Panc1 (cell line): ENCODE measurements around the gene DKK1. TPM values are rescaled to one million over a fixed set of nuclear protein-coding genes. Genes with fewer than 3 reads are reported as not detected.

Experiments
- ATAC-seq: fragments of 200-7000 bp; cut with Tn5 transposase; 2 replicates; pipeline ENCODE4 v1.9.1; 2020; ENCODE audit warnings: mild to moderate bottlenecking, moderate library complexity
- BruUV-seq: library from RNA; stranded (reverse); fragments of 400-500 nt; replicated peaks from 2 replicates; lab custom pipeline; 2021; lab: Mats Ljungman, UMichigan
- CTCF ChIA-PET: fragments of 300-600 bp; sonication (Branson Sonifier 250); formaldehyde crosslinking; loops from one replicate; lab custom pipeline; 2022; ENCODE audit warnings: antibody characterized with exemption; lab: Charles Lee
- POLR2A ChIA-PET: fragments of 300-600 bp; sonication (Branson Sonifier 250); formaldehyde crosslinking; loops from one replicate; lab custom pipeline; 2022; ENCODE audit warnings: antibody characterized with exemption; lab: Charles Lee
- DNase-seq: peaks from one replicate; pipeline ENCODE4 v3.0.0-alpha.2; 2010; ENCODE audit warnings: low read depth, low spot score
- H3K27ac ChIP-seq: 2 replicates; pipeline ENCODE4 v1.5.1; 2011; ENCODE audit warnings: mild to moderate bottlenecking, low read length, inconsistent platforms
- H3K27me3 ChIP-seq: fragments of 200-500 bp; sonication (Bioruptor generic); 2 replicates; pipeline ENCODE4 v1.6.0; 2014; ENCODE audit warnings: low read length, inconsistent platforms; ENCODE audit not compliant: control insufficient read depth, insufficient read depth
- H3K36me3 ChIP-seq: fragments of 200-500 bp; sonication (Bioruptor generic); 2 replicates; pipeline ENCODE4 v1.5.1; 2014; ENCODE audit warnings: inconsistent platforms, mild to moderate bottlenecking, low read length, moderate library complexity; ENCODE audit not compliant: control insufficient read depth, insufficient read depth
- H3K4me1 ChIP-seq: 2 replicates; pipeline ENCODE4 v1.5.1; 2011; ENCODE audit warnings: inconsistent platforms, mild to moderate bottlenecking, low read length, moderate library complexity; ENCODE audit not compliant: control insufficient read depth, insufficient read depth
- H3K4me3 ChIP-seq, 2 experiments: 2 replicates each; pipeline ENCODE4 v1.5.1; 2011 to 2012; ENCODE audit warnings: low read depth in 2 of 2, low read length in 2 of 2, mild to moderate bottlenecking in 2 of 2, inconsistent platforms in 1 of 2, moderate library complexity in 1 of 2
- H3K9me3 ChIP-seq: fragments of 200-500 bp; sonication (Bioruptor generic); 2 replicates; pipeline ENCODE4 v1.5.1; 2014; ENCODE audit warnings: low read depth, mild to moderate bottlenecking, inconsistent platforms, low read length, moderate library complexity; ENCODE audit not compliant: control insufficient read depth, insufficient read depth
- CTCF ChIP-seq: fragments of 450-650 bp; IDR thresholded peaks from 2 replicates; pipeline ENCODE4 v1.5.1; 2017; ENCODE audit warnings: mild to moderate bottlenecking
- POLR2AphosphoS5 ChIP-seq: IDR thresholded peaks from 2 replicates; pipeline ENCODE4 v1.6.1; 2012; ENCODE audit warnings: mild to moderate bottlenecking, low read depth, low read length, moderate library complexity
- REST ChIP-seq, 2 experiments: IDR thresholded peaks; 2 replicates each; pipeline ENCODE4 v1.6.1; 2011 to 2012; ENCODE audit warnings: low read depth in 2 of 2, control low read depth in 1 of 2, low read length in 1 of 2, mild to moderate bottlenecking in 1 of 2, moderate library complexity in 1 of 2; ENCODE audit not compliant: insufficient read depth in 1 of 2
- SIN3A ChIP-seq: IDR thresholded peaks from 2 replicates; pipeline ENCODE4 v1.6.1; 2012; ENCODE audit warnings: low read depth, mild to moderate bottlenecking, low read length, moderate library complexity, borderline replicate concordance; ENCODE audit not compliant: insufficient read depth
- TCF7L2 ChIP-seq: IDR thresholded peaks from 2 replicates; pipeline ENCODE4 v1.6.1; 2011; ENCODE audit warnings: mild to moderate bottlenecking, low read depth, low read length, inconsistent platforms
- in situ Hi-C: cut with HindIII; loops from 2 replicates; pipeline ENCODE4 v1.10.0; 2016; ENCODE audit warnings: low sequenced_read_pairs, low pct_unique_long_range_greater_than_20kb
- intact Hi-C: fragments of 100-400 bp; cut with micrococcal nuclease; formaldehyde crosslinking; loops from one replicate; pipeline ENCODE4 v1.10.0; 2022; ENCODE audit not compliant: unreplicated experiment
- total RNA-seq: library from RNA; stranded (reverse); gene quantifications from one replicate; pipeline ENCODE4 v1.2.1, GENCODE V29; 2021; ENCODE audit not compliant: unreplicated experiment

DKK1 gene
- total RNA-seq, 1 experiment from 2014 or later: 563 TPM

- ATAC-seq: no peak
- no peaks in the 10 kb centered on the region for H3K4me1 ChIP-seq
- no peaks in the 10 kb centered on the region for H3K9me3 ChIP-seq
- no peaks in the 10 kb centered on the region for H3K36me3 ChIP-seq
- H3K27ac ChIP-seq: no peak overlapping the region
- no peak for DNase-seq
- ChIA-PET CTCF (no interaction called here), POLR2A (no interaction called here)
- intact Hi-C loops (no loop called here), in situ Hi-C loops (no loop called here)
- no peak overlapping the region for H3K4me3 ChIP-seq
- TF ChIP-seq SIN3A (no peak), POLR2AphosphoS5 (no peak), TCF7L2 (no peak), CTCF (no peak), REST (IDR thresholded peaks at IDR 0.05; ENCODE audit: insufficient read depth in 1 of 2, low read depth in 2 of 2, low read length in 1 of 2) (no peak)
- BruUV-seq: no TSS peak
- H3K27me3 ChIP-seq: no peaks in the 10 kb centered on the region
Measured at GRCh38 chr10:52284416-52285013, 29.6 kb upstream of the DKK1 start.

- H3K4me3 ChIP-seq: no peak overlapping the region
- ChIA-PET POLR2A (no interaction called here), CTCF (no interaction called here)
- no TSS peak for BruUV-seq
- in situ Hi-C loops (no loop called here), intact Hi-C loops (no loop called here)
- no peaks in the 10 kb centered on the region for H3K36me3 ChIP-seq
- no peaks in the 10 kb centered on the region for H3K4me1 ChIP-seq
- DNase-seq (no peak), ATAC-seq (no peak)
- H3K27me3 ChIP-seq: no peaks in the 10 kb centered on the region
- H3K27ac ChIP-seq: no peak overlapping the region
- no peaks in the 10 kb centered on the region for H3K9me3 ChIP-seq
- no peak for TF ChIP-seq SIN3A
- TF ChIP-seq REST (IDR thresholded peaks at IDR 0.05; ENCODE audit: insufficient read depth in 1 of 2, low read depth in 2 of 2, low read length in 1 of 2): no peak
- TF ChIP-seq POLR2AphosphoS5: no peak
- no peak for TF ChIP-seq CTCF
- no peak for TF ChIP-seq TCF7L2
Measured at GRCh38 chr10:52287866-52288265, 26.2 kb upstream of the DKK1 start.
